Stimulated activated naive CD8-positive, alpha-beta T cell treated with anti-CD3 and anti-CD28 coated beads, Interleukin-15, amount 100 ng/mL, for 72 hours (primary cell): ENCODE measurements around the gene SUPV3L1.
"Not testable (repeated sequence)": the region's sequence is repeated elsewhere in the genome, so short reads cannot be mapped to it uniquely, and the experiment has no call there.

Source experiments
- ATAC-seq: fragments of 150-1000 bp; cut with Tn5 transposase; 2 replicates; pipeline ENCODE4 v1.10.0; 2021; ENCODE audit warnings: mild to moderate bottlenecking, moderate library complexity
- DNase-seq, 2 donors: peaks; one replicate each; pipeline ENCODE4 v3.0.0; 2021 to 2022
- H3K27ac Mint-ChIP-seq, 2 donors: one replicate each; pipeline ENCODE4 v1.8.0; 2022; ENCODE audit warnings: mild to moderate bottlenecking in 2 of 2, mixed read lengths in 2 of 2, moderate library complexity in 2 of 2
- H3K27me3 Mint-ChIP-seq: one replicate; pipeline ENCODE4 v1.8.0; 2022; ENCODE audit warnings: mixed read lengths
- H3K4me1 Mint-ChIP-seq: one replicate; pipeline ENCODE4 v1.8.0; 2022; ENCODE audit warnings: mild to moderate bottlenecking, mixed read lengths
- H3K4me3 Mint-ChIP-seq, 2 donors: one replicate each; pipeline ENCODE4 v1.8.0; 2022; ENCODE audit warnings: mild to moderate bottlenecking in 2 of 2, mixed read lengths in 2 of 2, moderate library complexity in 1 of 2
- H3K9me3 Mint-ChIP-seq, 2 donors: one replicate each; pipeline ENCODE4 v1.8.0; 2022; ENCODE audit warnings: mixed read lengths in 2 of 2

The SUPV3L1 gene

GRCh38 chr10:69251417-69251816 is 71.4 kb downstream of the SUPV3L1 start:
- not testable (repeated sequence) for H3K4me1 Mint-ChIP-seq, H3K27ac Mint-ChIP-seq, ATAC-seq, H3K27me3 Mint-ChIP-seq, H3K9me3 Mint-ChIP-seq, H3K4me3 Mint-ChIP-seq, DNase-seq

DNA sequence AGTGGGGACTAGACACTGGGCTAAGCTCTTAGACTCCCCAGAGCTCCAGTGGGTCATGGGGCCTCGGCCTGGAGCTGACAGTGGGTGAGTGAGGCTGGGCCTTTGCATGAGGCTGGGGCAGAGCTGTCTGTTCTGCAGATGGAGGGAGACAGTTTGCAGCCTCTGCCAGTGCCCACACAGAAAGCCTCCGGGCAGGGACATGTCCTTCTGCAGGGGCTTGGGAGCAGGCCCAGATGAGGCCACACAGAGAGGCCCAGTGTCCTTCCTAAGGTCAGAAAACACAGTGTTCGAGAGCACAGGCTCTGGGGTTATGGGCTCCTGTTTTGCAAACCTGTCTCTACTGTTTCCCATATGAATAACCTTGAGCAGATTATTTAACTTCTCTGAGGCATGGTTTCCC is 73.1 kb downstream of the SUPV3L1 start:
- Mint-ChIP-seq H3K9me3 (no peaks in the 10 kb centered on the region), H3K27me3 (no peaks in the 10 kb centered on the region), H3K4me3 (no peak overlapping the region), H3K27ac (peak overlapping the region in 1 of 2 donors; percentile 55), H3K4me1 (no peaks in the 10 kb centered on the region)
- ATAC-seq (no peak), DNase-seq (no peak)

GRCh38 chr10:69254877-69255276 is 74.8 kb downstream of the SUPV3L1 start:
- H3K27ac Mint-ChIP-seq: peak overlapping the region in 1 of 2 donors; percentile 71
- no peaks in the 10 kb centered on the region for H3K9me3 Mint-ChIP-seq
- no peaks in the 10 kb centered on the region for H3K27me3 Mint-ChIP-seq
- no peak overlapping the region for H3K4me3 Mint-ChIP-seq
- DNase-seq: no peak
- no peak for ATAC-seq
- H3K4me1 Mint-ChIP-seq: peaks cover 5% of the 10 kb centered on the region
